HepG2 (cell line): ENCODE measurements around the gene TSPAN5.

Experiments used
- CENPX ChIP-seq: sonication (generic); formaldehyde crosslinking; IDR thresholded peaks from 2 replicates; pipeline ENCODE4 v1.9.0; 2021; ENCODE audit warnings: mild to moderate bottlenecking, missing genetic modification reagents, moderate library complexity
- CTCF ChIP-seq: sonication (generic); formaldehyde crosslinking; IDR thresholded peaks from 2 replicates; pipeline ENCODE4 v1.5.0; 2020; ENCODE audit warnings: mild to moderate bottlenecking, missing genetic modification reagents, moderate library complexity
- POLR2A ChIP-seq, 2 experiments: IDR thresholded peaks; 2 replicates each; pipeline ENCODE4 v1.6.1; 2011; ENCODE audit warnings: low read depth in 2 of 2, low read length in 2 of 2, mild to moderate bottlenecking in 1 of 2, moderate library complexity in 1 of 2; ENCODE audit not compliant: insufficient read depth in 1 of 2
- ZNF44 ChIP-seq: sonication (generic); formaldehyde crosslinking; IDR thresholded peaks from 2 replicates; pipeline ENCODE4 v1.5.1; 2020; ENCODE audit warnings: mild to moderate bottlenecking, missing genetic modification reagents
- ZNF780A ChIP-seq: sonication (generic); formaldehyde crosslinking; IDR thresholded peaks from 2 replicates; pipeline ENCODE4 v1.8.0; 2022; ENCODE audit warnings: mild to moderate bottlenecking, missing genetic modification reagents, moderate library complexity
- TF ChIP-seq, protein P1 (sequence below): sonication (generic); formaldehyde crosslinking; IDR thresholded peaks from 2 replicates; pipeline ENCODE4 v1.4.0; 2020; ENCODE audit warnings: missing genetic modification reagents

- TF ChIP-seq, protein P1, sequence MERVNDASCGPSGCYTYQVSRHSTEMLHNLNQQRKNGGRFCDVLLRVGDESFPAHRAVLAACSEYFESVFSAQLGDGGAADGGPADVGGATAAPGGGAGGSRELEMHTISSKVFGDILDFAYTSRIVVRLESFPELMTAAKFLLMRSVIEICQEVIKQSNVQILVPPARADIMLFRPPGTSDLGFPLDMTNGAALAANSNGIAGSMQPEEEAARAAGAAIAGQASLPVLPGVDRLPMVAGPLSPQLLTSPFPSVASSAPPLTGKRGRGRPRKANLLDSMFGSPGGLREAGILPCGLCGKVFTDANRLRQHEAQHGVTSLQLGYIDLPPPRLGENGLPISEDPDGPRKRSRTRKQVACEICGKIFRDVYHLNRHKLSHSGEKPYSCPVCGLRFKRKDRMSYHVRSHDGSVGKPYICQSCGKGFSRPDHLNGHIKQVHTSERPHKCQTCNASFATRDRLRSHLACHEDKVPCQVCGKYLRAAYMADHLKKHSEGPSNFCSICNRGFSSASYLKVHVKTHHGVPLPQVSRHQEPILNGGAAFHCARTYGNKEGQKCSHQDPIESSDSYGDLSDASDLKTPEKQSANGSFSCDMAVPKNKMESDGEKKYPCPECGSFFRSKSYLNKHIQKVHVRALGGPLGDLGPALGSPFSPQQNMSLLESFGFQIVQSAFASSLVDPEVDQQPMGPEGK: no peak
- TF ChIP-seq CENPX (CRISPR knock-in tag) (no peak), CTCF (no peak), ZNF780A (CRISPR knock-in tag) (no peak), POLR2A (IDR thresholded peaks at IDR 0.05; ENCODE audit: insufficient read depth in 1 of 2, low read depth in 2 of 2, low read length in 2 of 2) (no peak), ZNF44 (CRISPR knock-in tag) (no peak)
Observed at GRCh38 chr4:98706200-98706813, 47.9 kb upstream of the TSPAN5 start.
